CD4-positive, alpha-beta T cell treated with Interleukin-6 at 100 ng/mL for 8 hours (primary cell): ENCODE data around the gene PTGDR2.

Source experiments
- DNase-seq: peaks from one replicate; pipeline ENCODE4 v3.0.0-alpha.2; 2020; ENCODE audit warnings: mixed read lengths, low spot score

The PTGDR2 gene

DNA sequence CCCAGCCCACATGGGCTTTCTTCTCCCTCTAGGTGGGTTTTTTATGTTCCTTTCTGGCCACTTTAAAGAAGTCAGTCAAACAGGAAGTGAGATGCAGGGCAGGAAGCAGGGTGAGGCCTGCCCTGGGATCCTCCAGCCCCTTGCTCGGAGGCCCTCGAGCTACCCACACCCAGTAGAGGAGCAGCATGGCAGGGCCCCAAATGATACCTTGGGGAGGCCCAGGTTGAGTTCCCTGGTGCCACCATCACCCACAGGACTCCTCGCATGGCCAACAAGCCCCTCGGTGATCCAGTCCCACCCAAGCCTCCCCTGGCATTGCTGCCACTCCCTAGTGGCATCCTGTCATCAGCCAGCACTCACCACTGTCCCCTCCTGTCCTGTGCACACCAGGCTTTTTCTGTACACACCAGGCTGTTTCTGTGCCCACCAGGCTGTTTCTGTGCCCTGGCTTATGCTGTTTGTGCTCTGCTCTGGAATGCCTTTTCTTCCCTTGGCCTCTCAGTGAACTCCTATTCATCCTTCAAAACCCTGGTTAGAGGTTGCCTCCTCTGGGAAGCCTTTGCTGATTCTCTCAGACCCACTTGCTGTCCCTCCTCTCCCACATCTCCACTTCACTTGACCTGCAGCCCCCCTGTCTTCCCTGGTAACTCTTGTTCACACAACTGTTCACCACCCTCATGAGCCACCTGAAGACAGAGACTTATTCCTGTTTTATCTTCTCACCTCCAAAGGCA is 3.1 kb upstream of the PTGDR2 start:
- DNase-seq: no peak

DNA sequence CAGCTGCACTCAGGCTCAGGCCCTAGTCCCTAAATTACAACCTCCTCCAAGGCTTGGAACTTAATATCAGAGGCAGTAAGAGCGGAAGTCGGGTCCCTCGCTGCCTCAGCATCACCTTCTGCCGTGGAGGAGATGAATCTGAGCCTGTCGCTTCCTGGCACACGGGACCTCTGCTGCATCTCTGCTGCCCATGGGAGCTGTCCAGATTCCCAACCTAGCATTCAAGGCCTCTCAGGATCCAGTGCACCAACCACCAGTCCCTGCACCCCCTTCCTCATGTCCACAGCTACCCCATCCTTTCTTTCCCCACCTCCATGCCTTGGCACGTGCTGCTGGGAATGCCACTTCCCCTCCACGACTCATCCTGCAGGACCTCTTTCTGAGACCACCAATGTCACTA is 2.5 kb upstream of the PTGDR2 start:
- DNase-seq: no peak

DNA sequence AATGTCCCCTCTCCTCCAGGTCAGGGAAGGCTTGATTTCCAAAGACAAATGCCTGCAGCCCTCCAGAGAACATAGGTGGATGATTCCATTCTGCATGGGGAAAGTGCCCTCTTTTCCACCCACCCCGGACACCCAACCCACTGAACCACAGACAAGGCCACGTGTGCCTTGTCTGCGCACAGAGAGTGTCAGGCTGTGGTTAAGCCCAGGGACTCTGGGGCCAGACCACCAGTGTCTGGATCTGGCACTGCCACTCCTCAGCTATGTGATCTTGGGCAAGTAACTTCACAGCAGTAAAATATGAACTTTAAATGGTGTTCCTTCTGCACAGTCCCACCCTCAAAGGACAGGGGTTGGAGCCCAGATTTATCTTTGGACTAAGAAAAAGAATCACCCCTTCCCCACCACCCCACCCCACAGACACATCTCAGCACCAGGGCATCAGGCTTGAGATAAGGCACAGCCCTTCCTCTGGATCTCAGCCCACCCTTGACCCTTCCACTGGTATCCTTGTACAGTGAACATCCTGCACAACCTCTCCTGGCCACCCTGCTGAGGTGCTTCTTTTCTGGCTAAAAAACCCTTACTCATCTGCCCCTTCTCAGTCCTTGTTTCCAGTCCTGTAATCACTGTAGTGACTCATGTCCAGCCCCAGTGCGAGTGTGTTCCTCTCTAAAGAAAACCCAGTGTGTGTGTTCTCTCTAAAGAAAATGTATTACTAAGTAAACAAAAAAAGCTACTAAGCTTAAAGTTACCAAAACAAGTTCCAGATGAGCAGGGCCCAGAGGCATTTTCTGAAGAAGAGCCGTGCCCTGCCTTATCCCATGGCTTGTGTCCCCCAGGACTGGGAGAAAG is 1.9 kb upstream of the PTGDR2 start:
- no peak for DNase-seq

DNA sequence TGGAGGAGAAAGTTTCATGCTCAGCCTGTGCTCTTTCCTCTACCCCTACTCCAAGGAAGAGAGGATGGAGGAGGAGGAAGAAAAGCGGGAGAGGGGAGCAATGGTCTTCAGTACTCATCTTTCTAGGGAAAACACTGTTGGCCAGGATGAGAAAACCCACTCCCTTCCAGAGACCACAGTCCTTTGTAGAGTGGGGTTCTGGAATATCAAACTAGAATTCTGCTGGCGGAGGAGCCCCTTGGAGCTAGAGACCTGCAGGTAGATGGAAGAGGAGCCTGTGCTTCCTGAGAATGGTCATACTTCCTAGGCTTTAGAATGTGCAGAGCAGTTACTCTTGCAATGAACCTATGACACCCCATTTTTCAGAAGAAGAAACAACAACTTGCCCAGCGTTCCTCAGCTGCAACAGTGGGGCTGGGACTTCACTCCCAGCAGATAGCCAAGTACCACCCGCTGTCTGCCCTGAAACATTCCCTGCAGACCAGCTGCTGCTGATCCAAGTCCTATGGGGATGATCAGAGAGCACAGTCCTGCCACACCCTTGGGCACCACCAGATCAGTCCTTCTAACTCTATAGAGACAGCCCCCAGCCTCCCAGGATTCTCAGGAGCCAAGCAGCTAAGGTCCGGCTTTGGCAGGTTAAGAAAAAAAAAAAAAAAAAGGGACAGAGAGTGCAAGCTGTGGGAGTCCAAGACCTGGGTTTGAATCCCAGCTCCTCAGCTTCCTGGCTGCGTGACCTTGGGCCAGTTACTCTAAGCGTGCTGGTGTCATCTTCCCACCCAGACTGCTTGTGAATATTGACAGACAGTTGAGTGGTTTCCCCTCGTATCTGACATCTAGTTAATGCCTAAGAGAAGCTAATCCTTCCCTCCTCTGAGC is 664 bp downstream of the PTGDR2 start:
- no peak for DNase-seq

DNA sequence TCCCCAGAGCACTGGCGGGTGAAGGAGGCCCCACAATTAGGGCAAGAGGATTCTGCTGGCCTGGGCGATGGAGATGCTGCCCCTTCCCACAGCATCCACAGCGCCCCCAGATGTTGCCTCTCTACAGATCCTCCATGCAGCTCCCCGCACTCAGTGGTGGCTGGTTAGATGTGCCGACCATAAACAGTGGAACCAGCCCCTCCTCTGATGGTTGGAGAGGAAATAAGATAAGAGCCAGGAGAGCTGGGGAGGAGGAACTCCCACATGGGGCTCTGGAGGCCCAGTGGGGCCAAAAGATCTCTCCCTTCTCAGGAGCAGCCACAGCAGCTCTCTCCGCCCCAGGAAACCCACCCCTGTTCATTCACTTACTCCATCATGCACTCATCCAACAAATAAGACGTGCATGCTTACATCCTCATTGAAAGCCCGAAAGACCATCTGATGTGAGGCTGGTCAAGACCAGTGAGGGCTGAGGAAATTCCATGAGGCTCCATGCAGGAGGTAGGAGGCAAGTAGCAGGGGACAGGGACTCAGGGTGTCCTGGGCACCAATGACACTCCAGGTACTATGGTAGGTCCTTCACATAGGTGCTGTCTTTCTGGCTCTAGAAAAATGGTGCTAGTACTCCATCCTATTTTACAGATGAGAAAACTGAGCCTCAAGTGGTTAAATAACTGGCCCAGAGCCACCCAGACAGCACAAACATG is 1.5 kb downstream of the PTGDR2 start:
- DNase-seq: no peak

DNA sequence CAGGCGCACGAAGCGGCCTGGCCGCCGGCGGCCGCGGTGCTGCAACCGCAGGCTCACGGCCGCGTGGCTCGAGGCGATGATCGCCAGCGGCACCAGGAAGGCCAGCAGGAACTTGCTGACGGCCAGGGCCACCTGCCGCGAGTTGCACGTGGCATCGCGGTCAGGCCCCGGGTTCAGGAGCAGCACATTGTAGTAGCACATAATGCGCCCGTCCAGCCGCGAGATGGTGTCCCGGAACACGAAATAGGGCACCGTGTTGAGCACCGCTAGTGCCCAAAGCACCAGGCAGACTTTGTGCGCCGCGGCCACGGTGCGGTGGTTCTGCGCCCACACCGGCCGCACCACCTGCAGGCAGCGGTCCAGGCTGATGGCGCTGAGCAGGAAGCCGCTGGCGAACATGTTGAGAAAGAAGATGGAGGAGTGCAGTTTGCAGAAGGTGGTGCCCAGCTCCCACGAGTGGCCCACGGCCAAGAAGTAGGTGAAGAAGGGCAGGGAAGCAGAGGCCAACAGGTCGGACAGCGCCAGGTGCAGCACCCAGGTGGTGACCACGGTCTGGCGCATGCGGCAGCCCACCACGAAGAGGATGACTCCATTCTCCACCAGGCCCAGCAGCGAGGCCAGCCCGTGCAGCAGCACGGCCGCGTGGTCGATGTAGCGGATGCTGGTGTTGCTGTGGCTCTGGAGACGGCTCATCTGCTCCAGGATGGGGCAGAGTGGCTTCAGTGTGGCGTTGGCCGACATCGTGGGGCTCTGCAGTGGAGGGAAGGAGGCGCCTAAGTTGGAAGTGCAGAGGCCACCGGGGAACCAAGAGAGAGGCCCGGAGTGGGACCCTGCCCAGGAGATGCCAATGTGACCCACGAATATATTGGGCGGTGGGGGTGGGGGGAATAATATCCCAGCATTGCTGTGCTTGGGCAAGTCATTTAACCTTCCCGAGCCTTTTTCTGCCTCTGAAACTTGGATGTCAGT is 2.5 kb downstream of the PTGDR2 start:
- no peak for DNase-seq

DNA sequence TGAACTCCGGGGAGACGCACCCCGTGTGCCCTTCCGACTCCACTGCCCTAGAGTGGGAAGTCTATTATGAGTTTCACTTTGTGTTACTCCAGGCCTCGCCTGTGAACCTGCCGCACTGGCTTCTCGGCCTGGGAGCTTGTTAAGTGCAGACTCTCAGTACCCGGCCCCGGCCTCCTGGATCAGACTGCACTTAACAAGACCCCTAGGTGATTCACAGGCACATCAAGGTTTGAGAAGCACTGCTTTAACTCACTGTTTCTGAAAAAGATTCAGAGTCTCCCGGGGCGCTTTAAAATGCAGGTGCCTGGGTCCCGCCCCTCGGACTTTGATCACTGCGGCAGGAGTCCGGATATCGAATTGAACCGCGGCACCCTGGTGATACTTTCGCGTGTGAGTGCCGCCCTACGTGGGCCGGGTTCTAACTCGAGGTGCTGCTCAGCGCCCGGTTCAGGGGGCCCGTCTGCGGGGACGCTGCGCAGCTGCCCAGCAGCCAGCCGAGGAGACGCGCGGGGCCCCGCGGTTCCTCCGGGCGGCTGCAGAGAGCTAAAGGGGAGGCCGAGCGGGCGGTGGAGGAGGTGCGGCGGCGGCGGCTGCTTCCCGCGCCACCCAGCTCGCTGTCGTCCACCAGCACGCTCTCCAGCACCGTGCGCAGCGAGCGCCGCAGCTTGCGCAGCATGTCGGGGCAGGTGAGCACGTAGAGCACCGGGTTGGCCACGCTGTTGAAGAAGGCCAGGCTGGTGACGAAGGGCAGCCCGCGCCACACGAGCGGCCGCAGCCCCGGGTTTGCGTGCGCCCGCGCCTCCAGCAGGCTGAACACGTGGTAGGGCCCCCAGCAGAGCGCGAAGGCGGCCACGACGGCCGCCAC is 3.4 kb downstream of the PTGDR2 start:
- DNase-seq: no peak

DNA sequence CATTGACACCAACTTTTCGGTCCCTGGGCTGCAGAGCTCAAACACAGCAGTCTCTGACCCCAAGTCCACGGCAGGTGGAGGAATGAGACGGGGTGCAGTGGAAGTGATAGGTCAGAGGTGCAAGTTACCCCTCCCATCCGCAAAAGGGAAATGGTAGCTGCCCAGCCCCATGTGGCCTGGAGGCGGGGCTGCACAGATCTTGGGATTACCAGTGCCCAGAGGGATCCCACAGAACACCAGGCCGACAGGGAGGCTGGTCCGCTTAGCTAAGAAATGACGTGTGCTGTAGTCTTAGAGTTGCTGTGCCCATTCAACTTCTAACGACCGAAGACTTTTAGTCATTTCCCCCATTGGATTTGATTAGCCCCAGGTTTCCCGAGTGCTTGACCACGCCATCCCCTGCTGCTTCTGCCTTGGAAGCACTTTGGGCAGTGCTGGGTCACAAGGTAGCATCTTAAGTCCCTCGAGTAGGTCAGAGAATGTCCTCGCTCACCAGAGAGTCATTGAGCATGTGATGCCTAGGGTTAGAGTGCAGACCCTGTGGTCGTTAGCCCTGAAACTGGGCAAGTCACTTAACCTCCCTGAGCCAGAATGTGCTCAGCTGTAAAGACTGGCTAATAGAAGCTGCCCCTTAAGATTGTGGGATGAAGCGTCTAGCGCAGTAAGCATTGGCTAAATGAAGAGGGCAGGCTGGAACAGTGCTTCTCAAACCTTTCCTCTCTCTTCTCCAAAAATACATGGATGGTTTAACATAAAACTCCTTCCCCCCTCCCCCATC is 4.2 kb downstream of the PTGDR2 start:
- DNase-seq: no peak

DNA sequence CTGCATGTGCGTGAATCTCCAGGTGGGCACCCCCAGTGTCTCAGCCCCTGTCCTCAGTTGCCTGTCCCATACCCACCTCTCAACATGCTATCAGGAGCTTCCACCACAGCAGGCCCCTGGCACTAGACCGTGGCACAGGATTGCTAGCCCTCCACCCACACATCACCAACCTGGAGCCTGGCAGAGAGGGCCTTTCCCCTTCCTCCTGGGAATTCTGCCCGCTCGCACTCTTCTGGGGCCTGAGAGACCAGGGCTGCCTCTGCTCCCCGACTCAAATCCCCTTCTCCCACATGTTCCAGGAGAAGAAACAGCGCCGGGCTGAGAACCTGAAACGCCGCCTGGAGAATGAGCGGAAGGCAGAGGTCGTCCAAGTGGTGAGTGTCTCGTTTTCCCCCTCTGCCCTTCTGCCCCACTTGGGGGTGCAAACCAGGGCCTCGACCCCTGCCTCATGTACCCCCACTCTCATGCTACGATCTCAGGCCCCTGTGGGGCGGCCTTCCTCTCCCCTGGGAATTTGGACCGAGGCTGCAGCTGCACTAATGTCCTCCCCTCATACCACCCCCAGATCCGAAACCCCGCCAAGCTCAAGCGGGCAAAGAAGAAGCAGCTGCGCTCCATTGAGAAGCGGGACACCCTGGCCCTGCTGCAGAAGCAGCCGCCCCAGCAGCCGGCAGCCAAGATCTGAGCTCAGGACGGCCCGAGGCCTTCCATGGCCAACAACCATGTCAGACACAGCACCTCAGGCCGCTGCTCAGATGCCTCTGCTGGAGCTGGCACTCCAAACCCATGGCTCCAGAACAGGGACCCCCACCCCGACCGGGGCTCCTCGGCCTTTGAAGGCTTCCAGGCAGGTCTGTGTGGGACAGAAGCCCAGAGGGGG is 5.9 kb downstream of the PTGDR2 start:
- DNase-seq: no peak

DNA sequence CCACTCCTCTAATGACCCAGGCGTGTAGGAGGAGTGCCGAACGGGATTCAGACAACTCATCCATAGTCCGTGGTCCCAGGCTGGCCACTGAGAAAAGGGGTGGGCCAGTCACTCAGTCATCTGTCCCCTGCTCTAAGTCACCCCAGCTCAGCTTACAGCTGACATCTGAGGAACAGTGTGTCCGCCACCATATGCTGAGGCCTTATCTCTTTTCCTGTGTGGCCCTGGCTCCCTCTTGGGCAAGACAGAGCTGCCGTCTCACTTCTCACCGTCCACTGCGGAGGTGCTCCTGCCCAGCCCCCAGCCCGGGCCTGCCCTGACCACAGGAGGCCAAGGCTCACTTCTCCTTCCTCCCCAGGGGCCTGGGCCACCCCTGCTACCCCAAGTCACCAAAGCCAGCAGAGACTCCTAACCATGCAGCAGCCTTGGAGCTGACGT is 7.0 kb downstream of the PTGDR2 start:
- DNase-seq: no peak

DNA sequence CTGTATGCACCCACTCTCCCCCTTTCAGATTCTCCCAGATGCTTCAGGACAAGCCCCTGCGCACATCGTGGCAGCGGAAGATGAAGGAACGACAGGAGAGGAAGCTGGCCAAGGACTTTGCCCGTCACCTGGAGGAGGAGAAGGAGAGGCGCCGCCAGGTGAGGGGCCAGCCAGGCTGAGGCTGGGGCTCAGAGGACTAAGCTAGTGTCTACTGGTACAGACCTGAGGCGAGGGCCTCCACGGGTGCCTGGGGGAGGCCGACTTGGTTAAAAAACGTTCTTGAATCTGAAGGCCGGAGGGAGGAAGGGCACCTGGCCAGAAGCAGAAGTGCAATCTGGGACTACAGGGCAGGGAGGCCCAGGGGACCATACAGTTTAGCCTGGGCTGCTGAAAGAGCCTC is 7.9 kb downstream of the PTGDR2 start:
- no peak for DNase-seq

DNA sequence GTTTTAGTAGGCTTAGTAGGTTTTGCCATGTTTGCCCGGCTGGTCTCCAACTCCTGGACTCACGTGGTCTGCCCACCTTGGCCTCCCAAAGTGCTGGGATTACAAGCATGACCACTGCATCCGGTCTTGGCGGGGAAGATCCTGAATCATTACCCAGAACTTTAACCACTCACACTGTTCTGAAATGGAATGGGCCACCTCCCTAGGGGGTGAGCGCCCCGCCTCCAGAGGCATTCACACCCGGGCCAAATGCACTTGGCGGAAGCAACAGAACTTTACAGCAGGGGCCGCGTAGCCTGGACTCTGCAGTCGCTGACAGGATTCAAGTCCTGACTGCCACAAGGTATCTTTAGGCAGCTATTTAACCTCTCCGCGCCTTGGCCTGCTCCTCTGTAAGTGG is 8.5 kb downstream of the PTGDR2 start:
- no peak for DNase-seq

DNA sequence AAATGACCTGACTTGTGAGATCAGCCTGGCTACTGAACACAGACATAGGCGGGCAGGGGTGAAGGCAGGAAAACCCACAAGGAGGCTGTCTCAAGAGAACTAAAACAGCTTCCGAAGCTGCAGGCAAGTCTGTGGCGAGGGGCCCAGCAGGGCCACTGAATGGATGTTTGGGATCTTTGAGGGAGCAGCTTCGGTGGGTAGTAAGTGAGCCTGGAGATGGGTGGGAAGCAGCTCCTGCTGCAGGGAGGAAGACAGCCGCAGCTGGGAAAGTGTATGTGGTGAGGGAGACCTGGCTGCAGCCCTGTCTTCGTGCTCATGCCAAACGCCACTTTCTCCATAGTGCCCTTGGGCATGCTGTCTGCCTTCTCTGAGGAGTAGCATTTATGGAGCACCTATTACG is 10.4 kb downstream of the PTGDR2 start:
- no peak for DNase-seq

DNA sequence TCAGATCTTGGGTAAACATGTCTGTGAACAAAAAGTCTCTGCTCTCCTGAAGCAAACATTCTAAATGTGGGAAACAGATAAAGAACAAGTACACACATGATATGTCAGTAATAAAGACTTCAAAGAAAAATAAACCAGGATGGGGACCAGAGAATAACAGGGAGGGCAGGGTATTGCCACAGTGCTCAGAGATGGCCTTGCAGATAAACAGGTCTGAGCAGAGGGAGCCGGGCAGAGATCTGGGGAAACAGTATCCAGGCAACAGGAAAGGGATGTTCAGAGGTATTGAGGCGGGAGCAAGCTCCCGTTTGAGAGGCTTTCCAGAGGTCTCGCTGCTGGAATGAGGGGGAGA is 10.9 kb downstream of the PTGDR2 start:
- no peak for DNase-seq

DNA sequence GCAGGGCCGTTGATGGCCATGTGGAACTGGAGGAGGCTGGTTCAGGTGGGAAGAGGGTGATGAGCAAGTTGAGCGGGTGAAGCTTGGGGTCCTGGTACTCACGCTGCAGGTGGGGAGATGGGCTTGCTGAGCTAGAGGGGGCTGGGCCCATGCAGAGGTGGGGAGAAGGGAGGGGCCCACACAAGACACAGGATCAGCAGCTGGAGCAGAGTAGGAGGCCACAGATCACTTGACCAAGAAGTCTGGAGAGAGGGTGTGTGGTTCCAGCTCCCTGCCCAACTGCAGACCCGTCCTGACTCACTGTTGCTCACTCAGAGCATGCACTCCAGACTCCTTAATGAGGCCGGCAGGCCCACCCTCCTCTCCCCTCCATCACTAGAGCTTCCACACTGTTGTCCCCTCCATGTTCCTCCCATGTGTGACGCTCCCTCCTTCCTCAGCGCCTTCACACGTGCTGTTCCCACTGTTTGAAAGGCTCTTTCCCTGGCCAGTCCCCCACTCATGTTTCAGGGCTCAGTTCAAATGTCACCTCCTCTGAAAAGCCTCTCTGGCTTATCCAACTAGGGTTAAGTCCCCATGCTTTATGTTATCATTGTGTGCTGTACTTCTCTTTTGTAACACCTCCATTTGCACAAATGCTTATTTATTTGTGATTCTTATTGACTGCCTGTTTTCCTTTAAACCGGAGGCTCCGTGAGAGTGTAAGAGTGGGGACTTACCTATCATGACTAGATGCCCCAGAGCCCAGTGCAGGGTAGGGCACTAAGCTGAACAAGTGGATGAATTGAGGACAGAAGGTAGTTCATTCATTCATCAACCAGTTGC is 11.5 kb downstream of the PTGDR2 start:
- no peak for DNase-seq

DNA sequence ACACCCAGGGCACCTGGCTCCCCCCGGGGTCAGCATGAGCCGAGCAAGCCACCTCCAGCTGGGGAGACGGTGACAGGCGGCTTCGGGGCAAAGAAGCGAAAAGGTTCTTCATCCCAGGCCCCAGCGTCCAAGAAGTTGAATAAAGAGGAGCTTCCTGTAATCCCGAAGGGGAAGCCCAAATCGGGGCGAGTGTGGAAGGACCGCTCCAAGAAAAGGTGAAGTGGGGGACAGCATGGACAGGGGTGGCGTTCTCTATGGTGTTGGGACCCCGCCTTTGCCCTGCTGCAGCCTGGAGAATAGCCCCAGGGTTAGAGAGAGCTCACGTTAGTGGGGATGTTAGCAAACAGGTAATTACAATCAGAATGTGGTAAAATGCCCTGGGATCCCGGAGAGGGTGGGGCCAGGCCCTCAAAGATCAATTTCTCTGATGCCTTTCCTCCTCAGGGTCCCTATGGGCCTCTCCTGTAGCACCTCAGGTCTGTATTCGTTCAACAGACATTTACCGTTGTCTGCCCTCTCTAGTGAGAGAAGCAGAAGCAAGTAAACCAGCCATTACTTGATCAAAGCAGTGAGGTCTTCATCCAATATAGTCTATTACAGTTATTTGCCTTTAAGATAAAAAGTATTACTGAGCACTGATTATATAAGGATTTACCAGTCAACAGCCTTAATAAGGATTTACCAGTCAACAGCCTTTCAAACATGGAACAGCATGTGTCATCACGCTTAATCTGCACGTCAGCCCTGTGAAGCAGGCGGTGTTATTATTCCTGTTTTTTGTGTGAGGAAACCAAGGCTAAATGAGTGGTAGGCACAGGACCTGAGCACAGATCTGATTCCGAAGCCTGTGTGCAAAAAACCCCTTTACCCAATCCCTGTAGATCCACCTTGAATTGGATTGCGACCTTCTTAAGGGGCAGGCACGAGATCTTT is 12.8 kb downstream of the PTGDR2 start:
- DNase-seq: no peak
